ENCODE data around the gene CASP10. TPM values are rescaled to one million over a fixed set of nuclear protein-coding genes. Genes with fewer than 3 reads are reported as not detected.

CASP10 gene
- polyA plus RNA-seq, 1 of the 3 experiments (the other 2 are of a cell fraction): 0.12 TPM

DNA sequence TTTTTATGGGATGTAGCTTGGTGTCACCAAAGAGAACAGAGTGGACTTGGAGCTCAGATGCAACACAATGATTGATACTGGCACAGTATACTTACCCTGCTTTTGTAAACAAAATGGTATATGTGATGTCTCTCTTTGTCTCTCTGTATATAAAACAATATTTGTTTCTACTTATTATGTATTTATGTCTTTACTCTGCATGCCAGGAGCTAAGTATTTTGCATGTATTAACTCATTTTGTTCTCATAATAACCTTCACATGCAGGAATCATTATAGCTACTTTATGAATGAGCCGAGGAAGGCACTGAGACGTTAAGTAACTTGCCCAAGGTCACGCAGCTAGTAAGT lies 49.5 kb downstream of the CASP10 start:
- TF ChIP-seq NFIC (IDR thresholded peaks at IDR 0.05; ENCODE audit: borderline replicate concordance) (no peak), PBX3 (IDR thresholded peaks at IDR 0.05) (no peak), SIN3A (IDR thresholded peaks at IDR 0.05; ENCODE audit: borderline replicate concordance, low read depth, low read length) (no peak), NRF1 (IDR thresholded peaks at IDR 0.05; ENCODE audit: low read depth, low read length) (no peak), MXI1 (IDR thresholded peaks at IDR 0.05; ENCODE audit: low read depth, low read length) (no peak), CTCF (IDR thresholded peaks at IDR 0.05) (no peak), USF2 (IDR thresholded peaks at IDR 0.05; ENCODE audit: borderline replicate concordance, low read depth, low read length) (no peak), TCF12 (IDR thresholded peaks at IDR 0.05) (no peak), RAD21 (IDR thresholded peaks at IDR 0.05; ENCODE audit: low read length) (no peak), YY1 (IDR thresholded peaks at IDR 0.05; ENCODE audit: low read depth) (no peak), FOSL2 (IDR thresholded peaks at IDR 0.05; ENCODE audit: borderline replicate concordance, low read depth) (no peak)
- TF ChIP-seq, protein P1, sequence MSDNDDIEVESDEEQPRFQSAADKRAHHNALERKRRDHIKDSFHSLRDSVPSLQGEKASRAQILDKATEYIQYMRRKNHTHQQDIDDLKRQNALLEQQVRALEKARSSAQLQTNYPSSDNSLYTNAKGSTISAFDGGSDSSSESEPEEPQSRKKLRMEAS (IDR thresholded peaks at IDR 0.05; ENCODE audit: low read depth): no peak
- TF ChIP-seq, protein P2, sequence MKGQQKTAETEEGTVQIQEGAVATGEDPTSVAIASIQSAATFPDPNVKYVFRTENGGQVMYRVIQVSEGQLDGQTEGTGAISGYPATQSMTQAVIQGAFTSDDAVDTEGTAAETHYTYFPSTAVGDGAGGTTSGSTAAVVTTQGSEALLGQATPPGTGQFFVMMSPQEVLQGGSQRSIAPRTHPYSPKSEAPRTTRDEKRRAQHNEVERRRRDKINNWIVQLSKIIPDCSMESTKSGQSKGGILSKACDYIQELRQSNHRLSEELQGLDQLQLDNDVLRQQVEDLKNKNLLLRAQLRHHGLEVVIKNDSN (IDR thresholded peaks at IDR 0.05; ENCODE audit: borderline replicate concordance, low read depth): no peak
- Histone ChIP-seq H3K4me3 (ENCODE audit: low read depth in 2 of 2, low read length in 1 of 2) (peak overlapping the region in 1 of 2 experiments; percentile 19; a peak in 1 of 4 replicates), H3K9me2 (no peaks in the 10 kb centered on the region), H3K4me2 (no peak overlapping the region), H3K27ac (ENCODE audit: low read depth in 2 of 2, low read length in 1 of 2) (no peak overlapping the region), H3K36me3 (replicated peaks in 1 of 2; ENCODE audit: control insufficient read depth in 1 of 2, insufficient read depth in 2 of 2, low read length in 1 of 2) (no peaks in the 10 kb centered on the region), H3K9me3 (no peaks in the 10 kb centered on the region), H4K20me1 (ENCODE audit: insufficient read depth) (no peaks in the 10 kb centered on the region), H3K27me3 (ENCODE audit: insufficient read depth) (no peaks in the 10 kb centered on the region), H3K79me2 (ENCODE audit: insufficient read depth) (no peaks in the 10 kb centered on the region), H3F3A (replicated peaks; ENCODE audit: insufficient read depth) (peaks cover 6% of the 10 kb centered on the region), H3K9ac (no peak overlapping the region), H2AFZ (ENCODE audit: low read depth) (peak overlapping the region; percentile 91), H3K4me1 (ENCODE audit: control insufficient read depth in 1 of 2, insufficient read depth in 2 of 2, low read depth in 1 of 2, low read length in 1 of 2) (peaks cover 0 to 6% of the 10 kb centered on the region in 2 experiments; a peak in 2 of 4 replicates)
- WGBS (ENCODE audit: low lambda C conversion rate): 75% methylated on average over 3 of the region's 3 CpGs
- POLR2A ChIA-PET: interaction anchor here (0.6 kb wide), 1 partner anchor 80 kb away, joined by 3 read pairs; no protein-coding TSS in a partner anchor
- no peak for DNase-seq
- CTCF ChIA-PET: interaction anchor here (0.6 to 2.2 kb wide), 25 partner anchors 9 to 628 kb away, joined by 3 to 10 read pairs (median 3); partner anchors contain the start of genes CASP10, CFLAR, STRADB and TRAK2

Data from SK-N-SH (cell line).